DOHH2 (cell line): ENCODE measurements around the gene TEKT5.

ENCODE experiments used
- H3F3A ChIP-seq: fragments of 200-600 bp; sonication (generic), shearing (Covaris generic); 2 replicates; pipeline ENCODE4 v1.6.0; 2016; ENCODE audit warnings: antibody characterized with exemption, mild to moderate bottlenecking; ENCODE audit not compliant: control insufficient read depth, insufficient read depth
- H3K27ac ChIP-seq: fragments of 200-600 bp; sonication (generic); 2 replicates; pipeline ENCODE4 v1.5.1; 2014; ENCODE audit warnings: low read depth, mild to moderate bottlenecking, low read length, moderate library complexity
- H3K27me3 ChIP-seq: fragments of 200-600 bp; sonication (generic); 2 replicates; pipeline ENCODE4 v1.6.1; 2014; ENCODE audit warnings: mild to moderate bottlenecking, low read length, mixed read lengths; ENCODE audit not compliant: control insufficient read depth
- H3K36me3 ChIP-seq: fragments of 200-600 bp; sonication (generic); 2 replicates; pipeline ENCODE4 v1.6.1; 2014; ENCODE audit warnings: mild to moderate bottlenecking, low read length, moderate library complexity, mixed read lengths; ENCODE audit not compliant: control insufficient read depth
- H3K4me1 ChIP-seq: fragments of 200-600 bp; sonication (generic); 2 replicates; pipeline ENCODE4 v1.6.1; 2014; ENCODE audit warnings: mild to moderate bottlenecking, low read length, mixed read lengths; ENCODE audit not compliant: control insufficient read depth
- H3K4me2 ChIP-seq: fragments of 200-600 bp; sonication (generic); 2 replicates; pipeline ENCODE4 v1.6.0; 2014; ENCODE audit warnings: mild to moderate bottlenecking, low read length, moderate library complexity
- H3K4me3 ChIP-seq: fragments of 200-600 bp; sonication (generic); 2 replicates; pipeline ENCODE4 v1.5.1; 2014; ENCODE audit warnings: mild to moderate bottlenecking, low read length, mixed read lengths
- H3K79me2 ChIP-seq: fragments of 200-600 bp; sonication (generic); 2 replicates; pipeline ENCODE4 v1.6.1; 2014; ENCODE audit warnings: mild to moderate bottlenecking, low read length, mixed read lengths; ENCODE audit not compliant: control insufficient read depth
- H3K9me2 ChIP-seq: fragments of 200-600 bp; sonication (generic); replicated peaks from 2 replicates; pipeline ENCODE4 v1.6.1; 2014; ENCODE audit warnings: mild to moderate bottlenecking, low read length, mixed read lengths; ENCODE audit not compliant: control insufficient read depth
- H3K9me3 ChIP-seq: fragments of 200-600 bp; sonication (generic); 2 replicates; pipeline ENCODE4 v1.6.1; 2014; ENCODE audit warnings: antibody characterized with exemption, low read length, mixed read lengths; ENCODE audit not compliant: control insufficient read depth, insufficient read depth
- H4K20me1 ChIP-seq: fragments of 200-600 bp; sonication (generic); 2 replicates; pipeline ENCODE4 v1.6.0; 2014; ENCODE audit warnings: low read depth, mild to moderate bottlenecking, antibody characterized with exemption, low read length, moderate library complexity; ENCODE audit not compliant: control insufficient read depth, insufficient read depth
- EZH2phosphoT487 ChIP-seq: fragments of 200-600 bp; sonication (generic); IDR thresholded peaks from 2 replicates; pipeline ENCODE4 v1.6.1; 2017; ENCODE audit warnings: borderline replicate concordance, mild to moderate bottlenecking, antibody characterized with exemption, low read length, moderate library complexity, mixed read lengths
- TF ChIP-seq, protein P1 (sequence below): fragments of 200-600 bp; sonication (generic); IDR thresholded peaks from one replicate; pipeline ENCODE4 v1.5.1; 2014; ENCODE audit warnings: antibody characterized with exemption, mild to moderate bottlenecking, low read depth, low read length; ENCODE audit not compliant: poor library complexity, severe bottlenecking

The TEKT5 gene

GRCh38 chr16:10598157-10598556 lies 96.6 kb downstream of the TEKT5 start:
- Histone ChIP-seq H4K20me1 (no peaks in the 10 kb centered on the region), H3K27me3 (peaks cover 25% of the 10 kb centered on the region), H3F3A (no peaks in the 10 kb centered on the region), H3K9me3 (no peaks in the 10 kb centered on the region), H3K27ac (no peak overlapping the region), H3K79me2 (no peaks in the 10 kb centered on the region), H3K4me2 (no peak overlapping the region), H3K36me3 (no peaks in the 10 kb centered on the region), H3K4me1 (peaks cover 18% of the 10 kb centered on the region), H3K9me2 (no peaks in the 10 kb centered on the region), H3K4me3 (no peak overlapping the region)
- no peak for TF ChIP-seq EZH2phosphoT487
- TF ChIP-seq, protein P1, sequence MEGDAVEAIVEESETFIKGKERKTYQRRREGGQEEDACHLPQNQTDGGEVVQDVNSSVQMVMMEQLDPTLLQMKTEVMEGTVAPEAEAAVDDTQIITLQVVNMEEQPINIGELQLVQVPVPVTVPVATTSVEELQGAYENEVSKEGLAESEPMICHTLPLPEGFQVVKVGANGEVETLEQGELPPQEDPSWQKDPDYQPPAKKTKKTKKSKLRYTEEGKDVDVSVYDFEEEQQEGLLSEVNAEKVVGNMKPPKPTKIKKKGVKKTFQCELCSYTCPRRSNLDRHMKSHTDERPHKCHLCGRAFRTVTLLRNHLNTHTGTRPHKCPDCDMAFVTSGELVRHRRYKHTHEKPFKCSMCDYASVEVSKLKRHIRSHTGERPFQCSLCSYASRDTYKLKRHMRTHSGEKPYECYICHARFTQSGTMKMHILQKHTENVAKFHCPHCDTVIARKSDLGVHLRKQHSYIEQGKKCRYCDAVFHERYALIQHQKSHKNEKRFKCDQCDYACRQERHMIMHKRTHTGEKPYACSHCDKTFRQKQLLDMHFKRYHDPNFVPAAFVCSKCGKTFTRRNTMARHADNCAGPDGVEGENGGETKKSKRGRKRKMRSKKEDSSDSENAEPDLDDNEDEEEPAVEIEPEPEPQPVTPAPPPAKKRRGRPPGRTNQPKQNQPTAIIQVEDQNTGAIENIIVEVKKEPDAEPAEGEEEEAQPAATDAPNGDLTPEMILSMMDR: no peak

DNA sequence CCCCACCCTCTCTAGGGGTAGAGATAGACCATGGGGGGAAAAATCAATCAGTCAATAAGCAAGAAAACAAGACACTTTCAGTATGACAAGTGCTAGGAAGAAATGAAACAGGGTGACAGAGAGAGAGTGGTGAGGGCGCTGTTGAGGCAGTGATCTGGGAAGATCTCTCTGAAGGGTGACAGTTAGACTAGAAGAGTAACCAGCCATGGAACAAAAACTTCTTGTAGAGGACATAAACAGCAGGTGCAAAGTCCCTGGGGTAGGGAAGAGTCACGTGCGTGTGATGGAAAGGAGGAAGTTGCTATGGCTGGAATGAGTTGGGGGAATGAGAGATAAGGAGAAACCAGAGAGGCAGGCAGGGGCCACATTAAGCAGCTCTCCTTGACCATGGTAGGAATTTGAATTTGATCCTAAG lies 97.5 kb downstream of the TEKT5 start:
- no peaks in the 10 kb centered on the region for H3K9me3 ChIP-seq
- TF ChIP-seq, protein P1: peak; percentile 45
- TF ChIP-seq EZH2phosphoT487: no peak
- no peak overlapping the region for H3K4me2 ChIP-seq
- H3K27me3 ChIP-seq: peaks cover 23% of the 10 kb centered on the region
- H3K4me1 ChIP-seq: peaks cover 18% of the 10 kb centered on the region
- H4K20me1 ChIP-seq: no peaks in the 10 kb centered on the region
- no peaks in the 10 kb centered on the region for H3K9me2 ChIP-seq
- H3F3A ChIP-seq: no peaks in the 10 kb centered on the region
- no peaks in the 10 kb centered on the region for H3K79me2 ChIP-seq
- no peaks in the 10 kb centered on the region for H3K36me3 ChIP-seq
- no peak overlapping the region for H3K4me3 ChIP-seq
- no peak overlapping the region for H3K27ac ChIP-seq

GRCh38 chr16:10594312-10594950 lies 100.3 kb downstream of the TEKT5 start:
- no peaks in the 10 kb centered on the region for H3K9me3 ChIP-seq
- H3K4me3 ChIP-seq: no peak overlapping the region
- peaks cover 13% of the 10 kb centered on the region for H3K4me1 ChIP-seq
- H4K20me1 ChIP-seq: no peaks in the 10 kb centered on the region
- TF ChIP-seq, protein P1: no peak
- TF ChIP-seq EZH2phosphoT487: no peak
- no peak overlapping the region for H3K27ac ChIP-seq
- H3K27me3 ChIP-seq: peaks cover 6% of the 10 kb centered on the region
- H3F3A ChIP-seq: no peaks in the 10 kb centered on the region
- H3K9me2 ChIP-seq: no peaks in the 10 kb centered on the region
- no peaks in the 10 kb centered on the region for H3K79me2 ChIP-seq
- no peak overlapping the region for H3K4me2 ChIP-seq
- H3K36me3 ChIP-seq: no peaks in the 10 kb centered on the region
